Hypothalamus (tissue), 51 donors: Measurements from ENCODE around the gene PLGRKT.
"Not testable (repeated sequence)": the region's sequence is repeated elsewhere in the genome, so short reads cannot be mapped to it uniquely, and the experiment has no call there.

Experiments
- DNase-seq, 51 donors: peaks; one replicate each; lab custom pipeline; 2025; lab: John Stamatoyannopoulos, UW

PLGRKT gene

DNA sequence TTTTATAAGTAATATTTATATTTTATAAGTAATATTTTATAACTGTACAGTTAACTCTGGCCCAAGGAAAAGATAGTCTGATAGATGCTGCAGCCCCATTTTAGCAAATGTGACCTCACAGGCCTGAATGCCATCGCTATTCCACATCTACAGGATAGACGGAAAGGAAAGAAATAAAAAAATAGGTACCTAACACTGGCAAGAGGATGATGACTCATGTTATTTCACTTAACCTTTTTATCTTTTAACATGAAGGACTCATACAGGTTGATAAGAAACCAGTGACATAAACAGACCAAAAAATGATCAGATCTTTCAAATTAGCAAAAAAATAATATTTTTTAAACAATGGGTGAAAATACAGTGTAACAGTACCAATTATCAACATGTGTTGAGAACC is 15.3 kb upstream of the PLGRKT start:
- DNase-seq: no peak

DNA sequence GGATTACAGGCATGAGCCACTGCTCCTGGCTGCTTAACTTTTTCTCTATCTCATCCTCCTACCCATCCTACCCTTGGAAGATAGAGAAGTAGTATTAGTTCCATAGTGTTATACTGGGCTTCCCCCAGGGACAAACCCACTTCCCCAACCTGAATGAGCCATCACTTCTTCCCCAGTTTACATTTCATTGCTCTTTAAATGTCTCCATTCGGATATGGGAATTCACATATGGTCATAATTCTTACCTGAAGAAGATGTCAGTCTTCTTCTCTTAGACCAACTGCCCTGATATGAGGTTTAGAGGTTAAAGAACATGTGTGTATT is 14.5 kb upstream of the PLGRKT start:
- DNase-seq: no peak

DNA sequence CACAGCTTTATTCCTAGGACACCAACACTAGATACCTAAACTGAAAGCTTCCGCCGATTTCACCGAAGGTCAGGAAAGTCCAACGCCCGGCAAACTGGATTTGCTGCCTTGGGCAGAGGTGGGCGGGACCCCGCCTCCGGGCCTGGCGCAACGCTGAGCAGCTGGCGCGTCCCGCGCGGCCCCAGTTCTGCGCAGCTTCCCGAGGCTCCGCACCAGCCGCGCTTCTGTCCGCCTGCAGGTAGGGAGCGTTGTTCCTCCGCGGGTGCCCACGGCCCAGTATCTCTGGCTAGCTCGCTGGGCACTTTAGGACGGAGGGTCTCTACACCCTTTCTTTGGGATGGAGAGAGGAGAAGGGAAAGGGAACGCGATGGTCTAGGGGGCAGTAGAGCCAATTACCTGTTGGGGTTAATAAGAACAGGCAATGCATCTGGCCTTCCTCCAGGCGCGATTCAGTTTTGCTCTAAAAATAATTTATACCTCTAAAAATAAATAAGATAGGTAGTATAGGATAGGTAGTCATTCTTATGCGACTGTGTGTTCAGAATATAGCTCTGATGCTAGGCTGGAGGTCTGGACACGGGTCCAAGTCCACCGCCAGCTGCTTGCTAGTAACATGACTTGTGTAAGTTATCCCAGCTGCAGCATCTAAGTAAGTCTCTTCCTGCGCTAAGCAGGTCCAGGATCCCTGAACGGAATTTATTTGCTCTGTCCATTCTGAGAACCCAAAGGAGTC is 12.8 kb upstream of the PLGRKT start, which contains the start of gene CD274:
TSS of gene CD274 (plus strand) at position 184 of the 733 bp plus-strand sequence. CDS start 5,572 bp downstream, outside the sequence.
- peak in 46 of 51 donors; percentile 9 to 80 (median 63) for DNase-seq

DNA sequence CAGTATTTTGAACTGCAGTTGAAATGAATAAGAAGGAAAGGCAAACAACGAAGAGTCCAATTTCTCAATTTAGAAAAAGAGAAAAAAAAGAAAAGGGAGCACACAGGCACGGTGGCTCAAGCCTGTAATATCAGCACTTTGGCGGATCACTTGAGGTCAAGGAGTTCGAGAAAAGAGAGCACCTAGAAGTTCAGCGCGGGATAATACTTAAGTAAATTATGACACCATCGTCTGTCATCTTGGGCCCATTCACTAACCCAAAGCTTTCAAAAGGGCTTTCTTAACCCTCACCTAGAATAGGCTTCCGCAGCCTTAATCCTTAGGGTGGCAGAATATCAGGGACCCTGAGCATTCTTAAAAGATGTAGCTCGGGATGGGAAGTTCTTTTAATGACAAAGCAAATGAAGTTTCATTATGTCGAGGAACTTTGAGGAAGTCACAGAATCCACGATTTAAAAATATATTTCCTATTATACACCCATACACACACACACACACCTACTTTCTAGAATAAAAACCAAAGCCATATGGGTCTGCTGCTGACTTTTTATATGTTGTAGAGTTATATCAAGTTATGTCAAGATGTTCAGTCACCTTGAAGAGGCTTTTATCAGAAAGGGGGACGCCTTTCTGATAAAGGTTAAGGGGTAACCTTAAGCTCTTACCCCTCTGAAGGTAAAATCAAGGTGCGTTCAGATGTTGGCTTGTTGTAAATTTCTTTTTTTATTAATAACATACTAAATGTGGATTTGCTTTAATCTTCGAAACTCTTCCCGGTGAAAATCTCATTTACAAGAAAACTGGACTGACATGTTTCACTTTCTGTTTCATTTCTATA is 12.0 kb upstream of the PLGRKT start:
- DNase-seq: no peak

DNA sequence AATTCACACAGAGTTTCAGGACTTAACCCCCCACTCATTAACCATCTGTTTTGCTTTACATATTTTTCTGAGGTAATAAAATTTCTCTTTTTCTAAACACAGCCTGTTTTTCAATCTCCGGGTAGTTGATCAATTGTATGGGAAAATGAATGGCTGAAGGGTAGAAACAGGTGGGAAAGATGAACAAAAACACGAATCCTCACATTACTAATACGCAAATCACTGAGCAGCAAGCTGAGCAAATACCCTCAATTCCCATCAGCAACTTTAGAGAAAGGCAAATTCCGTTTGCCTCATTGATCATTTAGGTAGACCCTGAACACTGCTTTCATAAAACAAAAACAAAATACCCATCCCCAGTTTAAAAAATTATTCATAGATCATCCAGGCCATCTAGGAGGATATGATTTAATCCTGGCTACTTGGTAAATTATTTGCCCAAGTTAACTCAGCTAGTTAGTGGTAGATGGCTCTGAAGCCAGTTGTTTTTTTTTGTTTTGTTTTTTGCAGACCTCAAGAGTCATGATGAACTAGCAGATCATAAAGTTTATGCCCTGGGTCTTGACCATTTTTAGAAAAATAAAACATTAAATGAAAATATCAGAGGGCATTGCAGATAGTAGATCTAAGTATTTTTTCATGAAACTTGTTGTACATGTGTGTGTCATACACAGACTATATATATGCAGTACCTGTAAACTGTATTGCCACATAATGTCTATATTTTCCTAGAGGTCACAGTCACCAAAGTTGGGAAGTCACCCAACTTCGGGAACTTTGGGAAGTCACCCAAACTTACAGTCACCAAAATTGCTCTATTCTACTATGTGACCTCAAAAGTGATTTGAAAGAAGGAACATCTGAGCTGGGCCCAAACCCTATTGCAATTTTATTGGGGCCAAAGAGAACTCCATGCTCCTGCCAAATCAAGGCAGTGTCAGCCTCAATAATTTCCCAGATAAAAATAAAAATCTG is 11.0 kb upstream of the PLGRKT start:
- DNase-seq: no peak

DNA sequence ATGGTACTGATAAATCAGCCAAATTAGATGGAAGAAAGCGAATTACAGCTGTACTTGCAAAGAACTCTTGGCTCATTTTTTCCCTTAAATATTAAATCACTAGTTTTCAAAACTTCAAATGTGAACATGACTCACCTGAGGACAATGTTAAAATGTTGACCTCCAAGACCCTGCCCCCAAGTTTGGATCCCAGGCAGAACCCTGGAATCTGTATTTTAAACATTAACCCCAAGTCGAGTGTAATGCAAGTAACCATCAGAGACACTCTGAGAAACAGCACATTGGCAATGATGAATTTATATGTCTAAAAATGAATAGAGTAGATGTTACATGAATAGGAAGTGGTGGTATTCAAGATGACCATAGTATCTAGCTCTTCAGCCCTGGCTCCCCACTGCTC is 10.3 kb upstream of the PLGRKT start:
- no peak for DNase-seq

DNA sequence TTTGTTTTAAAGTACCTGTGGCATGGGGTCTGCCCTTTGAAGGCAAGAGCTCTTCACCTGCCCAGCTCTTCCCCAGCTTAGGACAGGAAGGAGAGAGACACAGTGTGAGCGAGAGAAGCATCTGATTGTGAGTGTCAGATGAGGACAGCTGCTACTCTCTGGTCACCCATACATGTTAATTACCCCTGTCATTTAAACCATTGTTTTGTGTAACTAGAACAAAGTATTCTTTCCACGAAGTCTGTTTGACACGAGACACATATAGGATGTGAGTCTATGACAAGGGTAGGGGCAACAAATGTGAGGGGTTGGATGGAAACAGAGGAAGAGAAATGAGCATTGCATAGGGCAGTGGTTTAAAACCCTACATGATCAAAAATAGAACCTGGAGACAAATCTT is 9.6 kb upstream of the PLGRKT start:
- no peak for DNase-seq

DNA sequence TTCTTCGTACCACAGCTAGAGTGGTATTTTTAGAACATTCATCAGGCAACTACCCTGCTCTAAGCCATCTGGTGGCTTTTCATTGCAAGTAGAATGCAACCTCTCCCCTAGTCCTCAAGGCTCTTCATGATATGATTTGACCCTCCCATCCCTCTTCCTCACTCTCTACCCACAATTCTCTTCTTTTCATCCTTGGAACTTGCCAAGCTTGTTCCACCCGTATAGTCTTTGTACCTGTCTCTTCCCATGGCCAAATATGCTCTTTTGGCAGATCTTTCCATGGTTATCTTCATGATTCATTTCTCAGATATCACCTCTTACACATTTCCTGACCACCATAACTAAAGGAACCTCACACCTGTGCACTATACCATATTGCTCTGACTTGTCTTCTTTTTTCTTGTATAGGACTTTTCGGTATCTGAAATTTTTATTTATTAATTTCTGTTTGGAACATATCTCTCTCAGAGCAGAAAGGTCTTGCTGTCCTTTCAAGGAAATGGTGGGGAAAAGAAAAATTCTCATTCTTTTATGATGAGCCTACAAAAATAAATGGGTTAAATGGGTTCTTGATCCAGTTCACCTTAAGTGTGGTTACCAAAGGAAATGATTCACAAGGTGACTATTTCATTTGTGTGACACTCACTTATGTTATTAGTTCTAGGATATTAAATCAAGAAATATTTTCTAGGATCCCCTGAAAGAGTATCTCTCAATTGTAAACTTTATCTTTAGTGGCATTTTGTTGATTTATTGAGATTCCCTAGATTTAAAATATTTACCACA is 8.9 kb upstream of the PLGRKT start:
- no peak for DNase-seq

DNA sequence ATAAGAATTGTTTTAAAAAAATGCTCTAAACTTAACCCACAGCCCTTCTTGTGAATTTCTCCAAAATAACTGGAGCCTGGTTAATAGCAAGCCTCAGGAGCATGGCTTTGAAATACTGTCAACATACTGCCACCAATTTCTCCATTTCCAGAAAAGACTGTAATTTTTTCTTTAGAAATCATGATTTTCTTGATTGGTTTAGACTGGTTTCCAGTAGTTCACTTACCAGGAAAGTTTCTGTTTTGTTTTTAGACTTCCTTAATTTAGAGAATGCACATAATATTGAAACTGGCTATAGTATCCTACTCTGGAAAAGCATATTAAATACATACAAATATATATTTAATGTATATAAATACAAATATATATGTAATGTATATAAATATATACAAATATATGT is 8.2 kb upstream of the PLGRKT start:
- DNase-seq: no peak

DNA sequence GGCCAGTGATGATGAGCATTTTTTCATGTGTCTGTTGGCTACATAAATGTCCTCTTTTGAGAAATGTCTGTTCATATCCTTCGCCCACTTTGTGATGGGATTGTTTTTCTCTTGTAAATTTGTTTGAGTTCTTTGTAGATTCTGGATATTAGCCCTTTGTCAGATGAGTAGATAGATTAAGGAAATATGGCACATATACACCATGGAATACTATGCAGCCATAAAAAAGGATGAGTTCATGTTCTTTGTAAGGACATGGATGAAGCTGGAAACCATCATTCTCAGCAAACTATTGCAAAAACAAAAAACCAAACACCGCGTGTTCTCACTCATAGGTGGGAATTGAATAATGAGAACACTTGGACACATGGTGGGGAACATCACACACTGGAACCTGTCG is 7.4 kb upstream of the PLGRKT start:
- not testable (repeated sequence) for DNase-seq

DNA sequence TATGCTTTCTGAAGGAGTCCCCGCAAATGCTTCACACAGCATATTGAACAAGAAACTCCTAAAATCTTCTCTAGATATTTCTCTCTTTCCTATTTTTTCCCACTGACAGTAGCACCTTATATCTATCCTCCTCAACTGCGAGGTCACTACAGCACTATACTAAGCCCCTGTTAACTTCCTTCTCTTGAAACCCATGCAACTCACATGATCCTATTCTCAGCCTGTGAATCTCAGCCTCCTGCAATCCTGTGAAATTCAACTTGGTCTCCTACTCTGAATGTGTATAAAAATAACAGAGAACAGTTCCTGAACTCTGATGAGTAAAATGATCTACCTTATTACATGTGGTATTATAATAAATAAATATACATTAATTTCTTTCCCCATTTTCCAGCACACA is 6.1 kb upstream of the PLGRKT start:
- no peak for DNase-seq

DNA sequence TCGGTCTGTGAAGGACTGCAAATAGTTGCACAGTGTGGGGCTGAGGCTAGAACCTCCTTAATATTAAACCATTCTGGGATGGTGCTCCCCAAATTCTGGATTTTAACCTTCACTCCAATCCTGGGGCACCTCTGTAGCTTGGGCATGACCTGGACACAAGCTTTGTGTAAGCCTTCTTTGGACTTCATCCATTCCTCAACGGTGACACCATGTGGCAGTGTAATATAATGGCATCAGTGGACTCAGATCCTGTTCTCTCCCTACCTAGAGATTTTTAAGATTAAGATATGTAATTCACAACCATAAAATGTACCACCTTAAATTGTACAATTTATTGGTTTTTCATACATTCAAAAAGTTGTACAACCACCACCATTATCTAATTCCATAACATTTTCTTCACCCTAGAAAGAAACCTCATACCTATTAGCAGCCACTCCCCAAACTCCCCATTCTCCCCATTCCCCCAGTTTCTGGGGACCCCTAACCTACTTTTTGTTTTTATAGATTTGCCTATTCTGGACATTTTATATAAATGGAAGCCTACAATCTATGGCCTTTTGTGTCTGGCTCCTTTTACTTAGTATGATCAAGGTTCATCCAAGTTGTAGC is 4.8 kb upstream of the PLGRKT start:
- DNase-seq: peak in 16 of 51 donors; percentile 5 to 42 (median 18)

DNA sequence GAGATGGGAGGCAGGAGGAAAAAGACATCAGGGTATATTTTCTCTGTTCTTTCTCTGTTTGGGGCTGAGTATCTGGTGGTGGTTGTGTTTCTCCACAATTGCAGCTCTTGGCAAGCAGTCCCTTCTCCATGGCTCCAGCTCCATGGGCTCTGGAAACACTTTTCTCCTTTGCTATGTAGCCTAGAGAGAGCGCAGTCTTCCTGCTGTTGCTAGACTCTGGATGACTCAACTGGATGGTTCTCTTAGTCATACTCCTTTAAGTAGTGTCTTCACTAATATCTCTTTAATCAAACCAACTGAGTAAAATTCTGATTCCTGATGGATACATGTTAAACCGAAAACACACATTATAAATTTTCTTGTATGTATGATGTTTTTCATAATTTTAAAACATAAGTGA is 3.3 kb upstream of the PLGRKT start:
- DNase-seq: no peak

DNA sequence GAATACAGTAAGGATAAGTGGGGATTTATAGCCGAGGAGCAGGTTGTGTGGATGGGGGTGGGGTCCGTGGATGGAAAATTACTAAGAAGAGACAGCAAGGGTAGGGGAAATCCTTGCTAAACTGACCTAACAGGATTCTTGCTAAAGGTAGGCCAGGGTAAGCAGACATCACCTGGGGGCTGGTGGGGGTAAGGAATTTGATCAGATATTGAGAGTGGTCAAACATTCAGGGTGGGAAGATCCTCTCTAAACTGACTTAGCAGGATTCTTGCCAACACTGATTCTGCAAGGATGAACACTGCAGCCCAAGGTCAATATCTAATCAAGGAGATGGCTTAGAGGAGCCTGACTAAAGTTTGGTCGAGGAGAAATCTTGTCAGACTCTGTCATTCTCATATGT is 2.7 kb upstream of the PLGRKT start:
- DNase-seq: no peak

DNA sequence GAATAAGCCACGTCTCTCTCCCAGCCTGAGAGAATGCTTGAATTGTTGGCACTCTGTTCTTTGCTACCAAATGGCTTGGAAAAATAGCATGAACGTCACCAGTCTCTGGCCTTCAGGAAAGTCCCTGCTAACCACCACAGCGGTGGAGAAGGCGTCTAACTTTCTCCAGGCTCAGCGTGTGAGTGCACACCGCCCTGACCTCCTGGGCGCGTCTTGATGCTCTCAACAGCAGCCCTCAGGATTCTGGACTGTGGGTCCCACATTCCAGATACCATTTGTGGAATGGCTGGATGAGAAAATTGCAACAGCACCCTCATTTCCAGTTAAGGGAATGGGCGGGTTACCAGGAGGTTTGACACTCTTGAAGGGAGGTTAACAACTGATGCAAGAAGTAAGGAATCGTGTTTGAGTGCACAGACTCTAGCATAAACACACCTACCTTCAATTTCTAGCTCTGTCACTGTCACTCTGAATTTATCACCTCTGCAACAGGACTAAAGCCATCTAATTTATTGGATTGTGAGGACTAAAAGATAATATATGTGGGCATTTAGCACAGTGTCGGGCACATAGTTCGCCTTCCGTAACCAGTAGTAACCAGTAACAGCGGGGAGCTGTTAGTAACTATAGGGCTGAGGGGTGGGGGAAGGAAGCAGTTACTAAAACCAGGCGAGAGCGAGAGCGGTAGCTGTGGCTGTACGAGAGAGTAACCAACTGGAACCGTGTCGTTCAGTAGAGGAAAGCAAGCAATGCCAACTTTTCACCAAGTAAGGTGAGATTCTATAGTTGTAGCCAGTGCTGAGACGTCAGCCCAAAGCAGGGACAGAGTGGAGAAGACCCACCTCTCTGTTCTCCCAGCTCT is 807 bp upstream of the PLGRKT start:
- DNase-seq: peak in 1 of 51 donors; percentile 66

DNA sequence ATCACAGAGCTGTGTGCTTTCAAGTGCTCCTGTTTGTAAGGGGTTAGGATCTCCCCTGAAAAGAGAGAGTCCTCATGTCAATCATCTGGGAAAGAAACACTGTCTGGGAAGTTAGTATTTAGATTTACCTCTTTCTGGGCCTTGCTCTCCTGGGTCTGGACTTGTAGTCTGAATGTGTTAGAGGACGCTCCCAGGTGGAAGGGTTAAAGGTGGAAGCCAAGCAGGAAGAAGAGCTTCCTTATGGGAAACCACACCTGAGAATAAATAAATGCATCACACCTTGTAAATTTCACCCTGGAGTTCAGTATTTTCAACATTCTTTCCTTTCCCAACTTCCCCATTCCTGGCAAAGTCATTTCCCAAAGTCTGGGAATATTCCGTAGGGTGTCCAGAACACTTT is 1.3 kb downstream of the PLGRKT start:
- DNase-seq: no peak

DNA sequence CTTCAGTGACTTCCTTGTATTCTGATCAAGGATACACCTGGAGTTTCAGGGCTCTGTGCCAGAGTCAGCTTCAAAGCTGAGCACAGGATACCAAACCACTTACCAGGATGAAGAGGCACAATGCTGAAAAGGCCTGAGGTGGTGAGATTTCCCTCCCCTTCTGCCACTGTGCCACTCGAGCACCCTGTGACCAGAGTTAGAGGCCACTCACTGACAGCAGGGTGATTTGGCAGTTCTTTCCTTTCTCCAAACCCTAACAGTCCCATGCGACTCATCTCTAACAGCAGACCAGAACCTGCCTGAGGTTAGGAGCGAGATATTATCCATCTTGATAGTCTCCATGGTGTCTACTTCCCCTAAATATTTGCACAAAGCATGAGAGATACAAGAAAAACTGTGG is 1.8 kb downstream of the PLGRKT start:
- no peak for DNase-seq
